NCI-H774 (cell line): Measurements from ENCODE around the gene HMCES.
"Not testable (repeated sequence)": the region's sequence is repeated elsewhere in the genome, so short reads cannot be mapped to it uniquely, and the experiment has no call there.

Source experiments
- DNase-seq: peaks from one replicate; lab custom pipeline; 2025; lab: John Stamatoyannopoulos, UW

HMCES gene

DNA sequence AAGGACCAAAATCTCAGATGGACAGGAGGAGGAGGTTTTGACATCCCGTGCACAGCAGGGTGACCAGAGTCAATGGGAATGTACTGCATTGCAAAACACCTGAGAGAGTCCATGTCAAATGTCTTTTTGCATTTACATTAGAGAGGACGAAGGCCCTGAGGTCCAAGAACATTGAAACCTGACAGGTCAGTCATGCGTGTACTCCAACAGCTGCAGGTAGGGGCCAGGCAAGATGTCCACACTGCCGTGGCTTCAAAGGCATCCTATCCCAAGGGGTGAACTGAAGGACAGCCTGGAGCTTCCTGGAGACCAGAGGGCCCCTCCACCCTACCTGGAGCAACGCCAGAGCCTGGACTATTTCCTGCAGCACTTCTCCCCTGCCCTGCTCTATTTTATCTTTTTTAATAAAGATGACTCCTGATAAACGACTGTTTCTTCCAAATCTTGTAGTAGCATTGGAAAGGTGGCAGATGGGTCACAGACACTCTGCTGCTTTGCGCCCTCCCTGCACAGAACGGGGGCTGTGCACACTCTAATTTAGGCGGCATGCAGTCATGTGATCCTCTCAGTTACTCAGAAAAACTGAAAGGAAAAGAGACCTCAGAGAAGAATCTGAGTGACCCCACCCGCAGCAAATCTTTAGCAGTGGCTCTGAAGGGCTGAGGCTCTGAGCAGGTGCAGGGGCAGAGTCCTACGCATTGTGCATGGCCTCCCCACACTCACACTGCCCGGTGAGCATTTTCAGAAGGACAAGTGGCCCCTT is 68.2 kb downstream of the HMCES start:
- DNase-seq, result no peak

DNA sequence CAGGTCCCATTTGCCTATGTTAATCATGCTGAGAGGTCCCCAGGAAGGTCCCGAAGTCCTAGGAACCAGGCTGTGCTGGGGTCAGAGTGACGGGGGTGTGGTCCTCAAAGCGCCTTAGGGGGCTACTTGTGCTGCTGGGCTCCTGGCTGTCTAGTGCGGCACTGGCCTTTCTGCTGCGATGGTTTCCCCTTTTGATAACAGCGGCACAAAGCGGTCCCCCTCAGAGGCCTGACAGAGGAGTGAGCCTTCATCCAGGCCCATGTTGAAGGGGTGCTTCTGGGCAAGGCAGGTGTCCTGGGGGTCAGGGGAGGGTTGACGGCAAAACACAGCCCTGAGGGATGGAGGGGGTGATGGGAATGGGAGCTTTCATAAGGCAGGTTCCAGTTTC is 68.8 kb downstream of the HMCES start:
- DNase-seq, result no peak

DNA sequence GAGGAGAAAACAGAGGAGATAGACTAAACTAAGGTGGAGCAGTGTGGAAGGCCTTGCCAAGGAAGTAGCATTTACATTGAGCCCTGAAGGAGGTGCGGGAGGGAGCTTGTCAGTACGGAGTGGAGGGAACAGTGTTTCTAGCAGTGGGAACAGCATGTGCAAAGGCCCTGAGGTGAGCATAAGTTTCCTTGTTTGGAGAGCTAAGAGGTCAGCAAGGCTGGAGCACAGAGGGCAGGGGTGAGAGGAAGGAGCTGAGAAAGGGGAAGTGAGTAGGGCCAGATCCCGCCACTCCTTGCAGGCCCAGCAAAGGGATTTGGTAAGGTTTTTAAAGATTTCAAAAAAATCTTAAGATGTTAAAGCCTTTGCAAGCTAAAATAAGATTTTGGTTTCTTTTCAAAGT is 70.1 kb downstream of the HMCES start:
- DNase-seq, result no peak

DNA sequence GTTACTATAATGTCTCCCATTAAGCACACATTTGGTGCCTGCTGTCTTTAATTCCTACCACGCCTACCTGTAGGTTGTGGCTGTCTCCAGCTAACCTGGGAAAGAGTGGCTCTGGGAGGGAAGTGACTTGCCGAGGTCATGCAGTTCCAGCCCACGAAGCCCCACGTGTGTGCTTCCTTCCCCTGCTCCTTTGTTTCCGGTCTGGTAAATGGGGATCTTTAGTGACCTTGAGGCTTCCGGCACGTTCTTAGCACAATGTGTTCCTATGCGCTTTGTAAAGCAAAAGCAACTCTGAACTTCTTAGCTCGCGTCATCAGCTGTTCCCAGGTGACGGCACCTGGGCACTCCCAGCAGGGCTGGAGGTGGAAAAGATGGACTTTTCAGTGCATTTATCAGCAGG is 70.5 kb downstream of the HMCES start:
- DNase-seq, result not testable (repeated sequence)

DNA sequence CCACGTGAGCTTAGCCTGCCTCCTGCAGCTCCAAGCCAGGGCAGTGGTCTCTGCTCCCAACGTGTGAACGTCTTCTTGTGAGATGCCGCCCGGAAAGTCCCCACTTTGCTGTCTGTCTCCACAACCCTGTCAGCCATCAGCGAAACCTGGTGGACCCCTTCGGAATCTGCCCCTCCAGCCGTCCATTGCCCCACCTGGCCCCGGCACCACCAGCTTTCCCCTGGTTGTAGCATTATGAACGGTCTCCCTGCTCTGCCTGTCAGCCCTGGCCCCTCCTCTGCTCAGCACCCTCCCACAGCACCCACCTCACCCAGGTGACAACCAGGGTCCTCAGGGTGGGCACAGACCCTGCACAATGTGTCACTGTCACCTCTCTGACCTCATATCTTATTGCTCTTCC is 71.1 kb downstream of the HMCES start:
- DNase-seq, result no peak

GRCh38 chr3:129352045-129352444 is 73.4 kb downstream of the HMCES start:
- no peak for DNase-seq

GRCh38 chr3:129352650-129353588 is 74.2 kb downstream of the HMCES start:
- no peak for DNase-seq

DNA sequence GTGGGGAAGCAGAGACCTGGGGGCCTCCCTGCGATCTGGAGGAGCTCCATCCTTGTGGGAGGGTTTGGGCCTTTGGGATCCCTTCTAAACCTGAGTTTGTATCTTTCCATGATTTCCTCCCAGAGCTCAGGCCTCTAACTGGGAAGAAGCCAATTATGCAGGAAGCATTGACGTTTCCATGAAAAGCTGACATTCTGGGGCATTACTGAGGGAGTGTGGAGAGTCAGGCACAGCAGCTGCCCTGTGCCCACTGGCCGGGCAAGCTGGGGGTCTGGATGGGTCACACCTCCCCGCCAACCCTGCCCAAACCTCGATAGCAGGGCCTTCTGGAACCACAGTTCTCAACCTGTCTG is 74.9 kb downstream of the HMCES start:
- DNase-seq, result no peak
